SK-N-SH (cell line): ENCODE measurements around the gene NR2C2. TPM values are rescaled to one million over a fixed set of nuclear protein-coding genes. Genes with fewer than 3 reads are reported as not detected.

Source experiments
- CTCF ChIA-PET: fragments of 300-600, 350-600 bp; formaldehyde crosslinking; extraction: SDS; loops from one replicate; lab custom pipeline; 2021; lab: Yijun Ruan, JAX
- POLR2A ChIA-PET: fragments of 350-600 bp; sonication (Branson Sonifier 250); formaldehyde crosslinking; extraction: SDS; loops from one replicate; lab custom pipeline; 2020; ENCODE audit warnings: antibody characterized with exemption, inconsistent platforms; lab: Yijun Ruan, JAX
- DNase-seq: peaks from one replicate; pipeline ENCODE4 v3.0.0; 2012
- H2AFZ ChIP-seq: fragments of 200-600 bp; sonication (generic); 2 replicates; pipeline ENCODE4 v1.8.1; 2016; ENCODE audit warnings: antibody characterized with exemption, mild to moderate bottlenecking, low read depth
- H3F3A ChIP-seq: fragments of 200-600 bp; sonication (generic); replicated peaks from 2 replicates; pipeline ENCODE3; 2016; ENCODE audit warnings: antibody characterized with exemption, mild to moderate bottlenecking; ENCODE audit not compliant: insufficient read depth
- H3K27ac ChIP-seq, 2 experiments: fragments of 200-500 bp in 1 of 2; fragments of 200-600 bp in 1 of 2; sonication (Bioruptor generic) in 1 of 2; sonication (generic), shearing (Covaris generic) in 1 of 2; 2 replicates each; pipeline versions ENCODE4 v1.5.1 to v1.6.1; 2014 to 2016; ENCODE audit warnings: low read depth in 2 of 2, inconsistent platforms in 1 of 2, low read length in 1 of 2, mild to moderate bottlenecking in 1 of 2, mixed read lengths in 1 of 2
- H3K27me3 ChIP-seq: fragments of 200-600 bp; sonication (generic), shearing (Covaris generic); 2 replicates; pipeline ENCODE4 v1.6.1; 2016; ENCODE audit warnings: mixed run types; ENCODE audit not compliant: insufficient read depth
- H3K36me3 ChIP-seq, 2 experiments: fragments of 200-500 bp in 1 of 2; fragments of 200-600 bp in 1 of 2; sonication (Bioruptor generic) in 1 of 2; sonication (generic) in 1 of 2; replicated peaks in 1 of 2; 2 replicates each; pipeline versions ENCODE3 to v1.5.1; 2014 to 2016; ENCODE audit warnings: low read length in 1 of 2, mild to moderate bottlenecking in 1 of 2; ENCODE audit not compliant: insufficient read depth in 2 of 2, control insufficient read depth in 1 of 2
- H3K4me1 ChIP-seq, 2 experiments: fragments of 200-500 bp in 1 of 2; fragments of 200-600 bp in 1 of 2; sonication (Bioruptor generic) in 1 of 2; sonication (generic), shearing (Covaris generic) in 1 of 2; 2 replicates each; pipeline versions ENCODE4 v1.5.1 to v1.6.1; 2014 to 2016; ENCODE audit warnings: low read depth in 1 of 2, low read length in 1 of 2, mixed run types in 1 of 2; ENCODE audit not compliant: insufficient read depth in 2 of 2, control insufficient read depth in 1 of 2
- H3K4me2 ChIP-seq: fragments of 200-600 bp; sonication (generic), shearing (Covaris generic); 2 replicates; pipeline ENCODE4 v1.6.1; 2017; ENCODE audit warnings: mixed run types
- H3K4me3 ChIP-seq, 2 experiments: fragments of 200-500 bp in 1 of 2; fragments of 200-600 bp in 1 of 2; sonication (Bioruptor generic) in 1 of 2; sonication (generic), shearing (Covaris generic) in 1 of 2; 2 replicates each; pipeline versions ENCODE4 v1.5.1 to v1.8.1; 2014 to 2016; ENCODE audit warnings: low read depth in 2 of 2, inconsistent platforms in 1 of 2, low read length in 1 of 2, mild to moderate bottlenecking in 1 of 2, mixed read lengths in 1 of 2, moderate library complexity in 1 of 2
- H3K79me2 ChIP-seq: fragments of 200-600 bp; sonication (generic); 2 replicates; pipeline ENCODE4 v1.8.1; 2017; ENCODE audit warnings: mild to moderate bottlenecking; ENCODE audit not compliant: insufficient read depth
- H3K9ac ChIP-seq: fragments of 200-600 bp; sonication (generic); 2 replicates; pipeline ENCODE4 v1.6.1; 2017; ENCODE audit warnings: mixed run types
- H3K9me2 ChIP-seq: fragments of 200-600 bp; sonication (generic); 2 replicates; pipeline ENCODE4 v1.6.1; 2017; ENCODE audit warnings: mixed run types
- H3K9me3 ChIP-seq: fragments of 200-600 bp; sonication (generic); 2 replicates; pipeline ENCODE4 v1.6.1; 2017; ENCODE audit warnings: mixed run types, mild to moderate bottlenecking, moderate library complexity
- H4K20me1 ChIP-seq: fragments of 200-600 bp; sonication (generic); 2 replicates; pipeline ENCODE4 v1.6.1; 2017; ENCODE audit warnings: mild to moderate bottlenecking, mixed run types; ENCODE audit not compliant: insufficient read depth
- CHD2 ChIP-seq: fragments of 150-350 bp; IDR thresholded peaks from 2 replicates; pipeline ENCODE4 v1.6.1; 2018; ENCODE audit warnings: low read length; ENCODE audit not compliant: partially characterized antibody
- ELF1 ChIP-seq: IDR thresholded peaks from 2 replicates; pipeline ENCODE4 v1.4.0; 2012
- EZH2phosphoT487 ChIP-seq: fragments of 200-600 bp; sonication (generic); IDR thresholded peaks from 2 replicates; pipeline ENCODE4 v1.6.1; 2017; ENCODE audit warnings: low read depth, mixed run types, mild to moderate bottlenecking, antibody characterized with exemption, moderate library complexity, borderline replicate concordance
- FOSL2 ChIP-seq: IDR thresholded peaks from 2 replicates; pipeline ENCODE4 v1.4.0; 2012; ENCODE audit warnings: low read depth, mild to moderate bottlenecking, moderate library complexity, borderline replicate concordance
- GATA2 ChIP-seq: sonication (generic); formaldehyde crosslinking; IDR thresholded peaks from 2 replicates; pipeline ENCODE4 v1.5.0; 2020; ENCODE audit warnings: mild to moderate bottlenecking, missing genetic modification reagents
- JUND ChIP-seq: IDR thresholded peaks from 2 replicates; pipeline ENCODE4 v1.4.0; 2012
- NRF1 ChIP-seq: IDR thresholded peaks from 2 replicates; pipeline ENCODE4 v1.6.1; 2012; ENCODE audit warnings: low read depth, mild to moderate bottlenecking, low read length
- RAD21 ChIP-seq: IDR thresholded peaks from 2 replicates; pipeline ENCODE4 v1.6.1; 2012; ENCODE audit warnings: mild to moderate bottlenecking, low read length
- RXRA ChIP-seq: IDR thresholded peaks from 2 replicates; pipeline ENCODE4 v1.4.0; 2012; ENCODE audit warnings: low read depth, mild to moderate bottlenecking, borderline replicate concordance
- TAF1 ChIP-seq: IDR thresholded peaks from 2 replicates; pipeline ENCODE4 v1.6.1; 2012; ENCODE audit warnings: low read depth, mild to moderate bottlenecking, low read length, moderate library complexity, borderline replicate concordance
- TEAD4 ChIP-seq: IDR thresholded peaks from 2 replicates; pipeline ENCODE4 v1.4.0; 2012; ENCODE audit warnings: mild to moderate bottlenecking, borderline replicate concordance; ENCODE audit not compliant: insufficient read depth
- YY1 ChIP-seq: IDR thresholded peaks from 2 replicates; pipeline ENCODE4 v1.4.0; 2012; ENCODE audit warnings: low read depth, mild to moderate bottlenecking
- WGBS: methylation state at CpG from one replicate; pipeline ENCODE4 v1.1.6; 2017; ENCODE audit warnings: low lambda C conversion rate; 5-methylcytosine and 5-hydroxymethylcytosine counted together
- polyA plus RNA-seq, 3 experiments: library from polyadenylated mRNA; depleted of rRNA; stranded (reverse); fragments of >200 nt; gene quantifications; 2 replicates each; pipeline ENCODE4 v1.2.3, GENCODE V29; 2012
- TF ChIP-seq, protein P1 (sequence below): IDR thresholded peaks from 2 replicates; pipeline ENCODE4 v1.4.0; 2012; ENCODE audit warnings: low read depth
- TF ChIP-seq, protein P2 (sequence below): fragments of 200-600 bp; sonication (generic); IDR thresholded peaks from 2 replicates; pipeline ENCODE4 v1.6.1; 2017; ENCODE audit warnings: antibody characterized with exemption, mild to moderate bottlenecking, moderate library complexity
- TF ChIP-seq, protein P3 (sequence below): IDR thresholded peaks from 2 replicates; pipeline ENCODE4 v1.4.0; 2012; ENCODE audit warnings: low read depth, borderline replicate concordance

NR2C2 gene
- polyA plus RNA-seq, 1 of the 3 experiments (the other 2 are of a cell fraction) = 13.1 TPM

DNA sequence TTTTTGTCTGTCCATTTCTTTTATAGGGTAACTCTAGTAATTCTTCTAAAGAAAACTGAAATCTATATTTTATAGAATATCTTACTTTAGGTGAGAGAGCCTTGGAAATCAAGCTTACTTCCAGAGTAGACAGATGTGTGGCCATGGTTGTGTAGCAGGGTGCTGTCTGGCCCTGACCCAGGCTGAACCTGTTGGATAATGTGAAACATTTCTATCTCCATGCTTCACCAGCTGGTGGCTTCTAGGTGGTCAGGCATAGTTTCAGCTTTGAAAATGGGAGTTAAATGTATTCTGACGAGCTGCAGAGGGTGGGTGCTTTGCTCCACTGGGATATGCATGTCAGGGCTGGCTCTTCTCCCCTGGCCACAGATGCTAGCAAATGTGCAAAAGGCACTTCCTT is 20.8 kb upstream of the NR2C2 start (continued):
- TF ChIP-seq, protein P1, sequence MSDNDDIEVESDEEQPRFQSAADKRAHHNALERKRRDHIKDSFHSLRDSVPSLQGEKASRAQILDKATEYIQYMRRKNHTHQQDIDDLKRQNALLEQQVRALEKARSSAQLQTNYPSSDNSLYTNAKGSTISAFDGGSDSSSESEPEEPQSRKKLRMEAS = no peak

GRCh38 chr3:14927308-14927707 is 20.1 kb upstream of the NR2C2 start:
- TF ChIP-seq, protein P2, sequence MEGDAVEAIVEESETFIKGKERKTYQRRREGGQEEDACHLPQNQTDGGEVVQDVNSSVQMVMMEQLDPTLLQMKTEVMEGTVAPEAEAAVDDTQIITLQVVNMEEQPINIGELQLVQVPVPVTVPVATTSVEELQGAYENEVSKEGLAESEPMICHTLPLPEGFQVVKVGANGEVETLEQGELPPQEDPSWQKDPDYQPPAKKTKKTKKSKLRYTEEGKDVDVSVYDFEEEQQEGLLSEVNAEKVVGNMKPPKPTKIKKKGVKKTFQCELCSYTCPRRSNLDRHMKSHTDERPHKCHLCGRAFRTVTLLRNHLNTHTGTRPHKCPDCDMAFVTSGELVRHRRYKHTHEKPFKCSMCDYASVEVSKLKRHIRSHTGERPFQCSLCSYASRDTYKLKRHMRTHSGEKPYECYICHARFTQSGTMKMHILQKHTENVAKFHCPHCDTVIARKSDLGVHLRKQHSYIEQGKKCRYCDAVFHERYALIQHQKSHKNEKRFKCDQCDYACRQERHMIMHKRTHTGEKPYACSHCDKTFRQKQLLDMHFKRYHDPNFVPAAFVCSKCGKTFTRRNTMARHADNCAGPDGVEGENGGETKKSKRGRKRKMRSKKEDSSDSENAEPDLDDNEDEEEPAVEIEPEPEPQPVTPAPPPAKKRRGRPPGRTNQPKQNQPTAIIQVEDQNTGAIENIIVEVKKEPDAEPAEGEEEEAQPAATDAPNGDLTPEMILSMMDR = no peak
- TF ChIP-seq RAD21 (no peak), GATA2 (CRISPR knock-in tag) (no peak), JUND (no peak), TAF1 (no peak)
- Histone ChIP-seq H3K36me3 (no peaks in the 10 kb centered on the region), H4K20me1 (no peaks in the 10 kb centered on the region), H3K4me2 (no peak overlapping the region), H3K9me3 (no peaks in the 10 kb centered on the region), H2AFZ (no peak overlapping the region), H3K4me1 (peaks cover 0 to 12% of the 10 kb centered on the region in 2 experiments; a peak in 1 of 4 replicates), H3K27ac (no peak overlapping the region), H3K9ac (no peak overlapping the region), H3K4me3 (no peak overlapping the region), H3K79me2 (no peaks in the 10 kb centered on the region), H3K9me2 (no peaks in the 10 kb centered on the region), H3F3A (no peaks in the 10 kb centered on the region), H3K27me3 (no peaks in the 10 kb centered on the region)
- DNase-seq = no peak
- ChIA-PET POLR2A (interaction anchor here (1.9 kb wide), 1 partner anchor 137 kb away, joined by 4 read pairs; no protein-coding TSS in a partner anchor), CTCF (interaction anchor here (1.2 to 11.1 kb wide), 12 partner anchors 12 to 478 kb away, joined by 3 to 202 read pairs (median 10); partner anchors contain the start of genes C3orf20 and NR2C2)
- 86% methylated on average over 5 of the region's 5 CpGs for WGBS

DNA sequence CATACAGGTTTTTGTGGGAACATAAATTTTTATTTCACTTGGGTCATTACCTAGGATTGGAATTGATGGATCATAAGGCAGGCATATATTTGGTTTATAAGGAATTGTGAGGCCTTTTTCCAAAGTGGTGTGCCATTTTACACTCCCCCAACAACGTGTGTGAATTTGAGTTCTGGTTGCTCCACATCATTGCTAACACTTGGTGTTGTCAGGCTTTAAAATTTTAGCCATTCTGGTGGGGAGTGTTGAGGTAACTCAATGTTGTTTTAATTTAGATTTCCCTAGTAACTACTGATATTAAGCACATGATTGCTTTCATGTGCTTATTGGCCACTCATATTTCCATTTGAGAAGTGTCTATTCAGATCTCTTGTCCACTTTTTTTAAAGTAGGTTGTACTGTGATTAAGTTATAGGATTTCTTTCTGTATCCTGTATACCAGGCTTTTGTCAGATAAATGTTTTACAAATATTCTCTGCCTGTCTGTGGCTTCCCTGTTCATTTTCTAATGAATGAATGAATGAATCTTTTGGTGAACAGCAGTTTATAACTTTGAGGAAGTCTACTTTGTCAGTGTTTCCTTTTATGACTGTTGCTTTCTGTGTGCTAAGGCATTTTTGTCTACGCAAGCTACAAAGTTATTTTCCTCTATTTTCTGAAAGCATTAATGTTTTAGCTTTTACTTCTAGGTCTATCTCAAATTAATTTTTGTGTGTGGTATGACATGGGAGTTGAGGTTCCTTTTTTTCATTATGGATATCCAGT is 17.9 kb upstream of the NR2C2 start:
- Histone ChIP-seq H3K4me2 (no peak overlapping the region), H3K4me3 (no peak overlapping the region), H3K27ac (no peak overlapping the region), H3K9ac (no peak overlapping the region), H4K20me1 (no peaks in the 10 kb centered on the region), H3K79me2 (no peaks in the 10 kb centered on the region), H3K4me1 (peaks cover 0 to 18% of the 10 kb centered on the region in 2 experiments; a peak in 1 of 4 replicates), H3K9me3 (no peaks in the 10 kb centered on the region), H2AFZ (no peak overlapping the region), H3K27me3 (no peaks in the 10 kb centered on the region), H3K9me2 (no peaks in the 10 kb centered on the region), H3K36me3 (no peaks in the 10 kb centered on the region), H3F3A (no peaks in the 10 kb centered on the region)
- POLR2A ChIA-PET = no interaction called here
- CTCF ChIA-PET = interaction anchor here (0.5 to 1.2 kb wide), 2 partner anchors 11 to 421 kb away, joined by 3 read pairs; no protein-coding TSS in a partner anchor
- no peak for DNase-seq
- WGBS = 57% methylated on average over 2 of the region's 2 CpGs
- no peak for TF ChIP-seq ELF1
- TF ChIP-seq RAD21 = no peak
- TF ChIP-seq CHD2 = no peak
- no peak for TF ChIP-seq TEAD4
- TF ChIP-seq FOSL2 = no peak
- TF ChIP-seq RXRA = no peak
- no peak for TF ChIP-seq EZH2phosphoT487
- TF ChIP-seq, protein P1 = no peak
- no peak for TF ChIP-seq NRF1
- TF ChIP-seq YY1 = no peak
- TF ChIP-seq, protein P2 = no peak
- TF ChIP-seq, protein P3, sequence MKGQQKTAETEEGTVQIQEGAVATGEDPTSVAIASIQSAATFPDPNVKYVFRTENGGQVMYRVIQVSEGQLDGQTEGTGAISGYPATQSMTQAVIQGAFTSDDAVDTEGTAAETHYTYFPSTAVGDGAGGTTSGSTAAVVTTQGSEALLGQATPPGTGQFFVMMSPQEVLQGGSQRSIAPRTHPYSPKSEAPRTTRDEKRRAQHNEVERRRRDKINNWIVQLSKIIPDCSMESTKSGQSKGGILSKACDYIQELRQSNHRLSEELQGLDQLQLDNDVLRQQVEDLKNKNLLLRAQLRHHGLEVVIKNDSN = no peak
